Measurements from ENCODE around the gene MFAP1.

Gene MFAP1

DNA sequence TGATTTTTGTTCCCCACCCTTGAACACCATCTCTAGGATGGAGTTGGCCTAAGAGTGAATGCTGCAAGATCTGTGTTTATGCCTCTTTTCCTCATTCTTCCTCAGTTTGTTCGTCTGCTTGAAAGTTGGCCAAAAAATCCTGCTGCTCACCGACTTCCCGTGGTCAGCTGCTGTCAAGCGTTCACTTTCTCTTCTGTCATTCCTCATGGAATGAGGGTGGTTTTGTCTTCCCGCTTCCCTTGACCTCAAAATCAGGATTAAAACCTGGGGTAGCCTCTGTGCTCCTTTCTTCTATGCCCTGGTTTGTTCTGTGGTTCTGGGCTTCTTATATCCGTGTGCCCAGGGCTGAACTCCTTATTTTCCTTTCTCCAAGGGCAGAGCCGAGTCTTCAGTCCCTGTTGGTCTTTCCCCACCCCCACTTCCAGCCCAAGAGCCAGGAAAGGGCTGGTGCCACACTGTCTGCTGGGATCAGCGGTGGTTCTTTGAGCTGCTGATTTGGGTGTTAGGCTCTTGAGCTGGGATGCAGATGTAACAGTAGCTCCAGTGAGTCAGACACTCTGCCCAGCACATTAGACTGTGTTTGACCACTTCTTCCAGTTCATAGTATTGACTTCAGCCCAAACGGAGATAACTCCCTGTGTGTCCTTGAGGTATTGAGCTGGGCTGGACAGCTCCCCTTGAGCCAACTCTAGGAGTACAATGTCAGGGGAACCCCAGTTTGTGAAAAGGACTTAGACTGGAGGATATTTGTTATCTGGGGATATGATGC, 30.0 kb downstream of the MFAP1 start:
- H3K27ac ChIP-seq (ENCODE audit: low read depth, low read length), result peak overlapping the region; percentile 39; the same call in 1 of the 2 replicates
- H3K27me3 ChIP-seq (ENCODE audit: insufficient read depth, low read length), result no peaks in the 10 kb centered on the region
- H3K36me3 ChIP-seq (ENCODE audit: insufficient read depth, low read length), result peaks cover 52% of the 10 kb centered on the region
- 0 out of 2 replicates have a peak overlapping the region, but pooled peaks have one; percentile 9 for H3K4me3 ChIP-seq (ENCODE audit: low read length)
- WGBS, result 94% methylated on average over 9 of the region's 9 CpGs
- H3K9me3 ChIP-seq (ENCODE audit: insufficient read depth, low read depth, low read length), result no peaks in the 10 kb centered on the region
- peaks cover 33% of the 10 kb centered on the region for H3K4me1 ChIP-seq (ENCODE audit: insufficient read depth, low read length)
- no peak overlapping the region for H3K9ac ChIP-seq (ENCODE audit: low read depth, low read length)

DNA sequence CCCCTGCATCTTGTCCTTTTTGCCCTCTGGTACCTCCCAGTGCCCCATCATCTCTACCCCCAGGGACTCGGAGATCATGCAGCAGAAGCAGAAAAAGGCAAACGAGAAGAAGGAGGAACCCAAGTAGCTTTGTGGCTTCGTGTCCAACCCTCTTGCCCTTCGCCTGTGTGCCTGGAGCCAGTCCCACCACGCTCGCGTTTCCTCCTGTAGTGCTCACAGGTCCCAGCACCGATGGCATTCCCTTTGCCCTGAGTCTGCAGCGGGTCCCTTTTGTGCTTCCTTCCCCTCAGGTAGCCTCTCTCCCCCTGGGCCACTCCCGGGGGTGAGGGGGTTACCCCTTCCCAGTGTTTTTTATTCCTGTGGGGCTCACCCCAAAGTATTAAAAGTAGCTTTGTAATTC, 30.8 kb downstream of the MFAP1 start:
- no peaks in the 10 kb centered on the region for H3K27me3 ChIP-seq (ENCODE audit: insufficient read depth, low read length)
- peak overlapping the region; percentile 98 for H3K4me3 ChIP-seq (ENCODE audit: low read length)
- peaks cover 44% of the 10 kb centered on the region for H3K36me3 ChIP-seq (ENCODE audit: insufficient read depth, low read length)
- 0 out of 2 replicates have a peak overlapping the region, but pooled peaks have one; percentile 97 for H3K9ac ChIP-seq (ENCODE audit: low read depth, low read length)
- peaks cover 32% of the 10 kb centered on the region for H3K4me1 ChIP-seq (ENCODE audit: insufficient read depth, low read length)
- 92% methylated on average over 10 of the region's 10 CpGs for WGBS
- no peaks in the 10 kb centered on the region for H3K9me3 ChIP-seq (ENCODE audit: insufficient read depth, low read depth, low read length)
- H3K27ac ChIP-seq (ENCODE audit: low read depth, low read length), result no peak overlapping the region

GRCh38 chr15:43792761-43793476, 31.6 kb downstream of the MFAP1 start:
- Histone ChIP-seq H3K36me3 (ENCODE audit: insufficient read depth, low read length) (peaks cover 40% of the 10 kb centered on the region), H3K27ac (ENCODE audit: low read depth, low read length) (peak overlapping the region; percentile 87), H3K9me3 (ENCODE audit: insufficient read depth, low read depth, low read length) (no peaks in the 10 kb centered on the region), H3K9ac (ENCODE audit: low read depth, low read length) (peak overlapping the region; percentile 97), H3K4me1 (ENCODE audit: insufficient read depth, low read length) (peaks cover 32% of the 10 kb centered on the region), H3K4me3 (ENCODE audit: low read length) (peak overlapping the region; percentile 98), H3K27me3 (ENCODE audit: insufficient read depth, low read length) (no peaks in the 10 kb centered on the region)
- 8% methylated on average over 33 of the region's 33 CpGs for WGBS

DNA sequence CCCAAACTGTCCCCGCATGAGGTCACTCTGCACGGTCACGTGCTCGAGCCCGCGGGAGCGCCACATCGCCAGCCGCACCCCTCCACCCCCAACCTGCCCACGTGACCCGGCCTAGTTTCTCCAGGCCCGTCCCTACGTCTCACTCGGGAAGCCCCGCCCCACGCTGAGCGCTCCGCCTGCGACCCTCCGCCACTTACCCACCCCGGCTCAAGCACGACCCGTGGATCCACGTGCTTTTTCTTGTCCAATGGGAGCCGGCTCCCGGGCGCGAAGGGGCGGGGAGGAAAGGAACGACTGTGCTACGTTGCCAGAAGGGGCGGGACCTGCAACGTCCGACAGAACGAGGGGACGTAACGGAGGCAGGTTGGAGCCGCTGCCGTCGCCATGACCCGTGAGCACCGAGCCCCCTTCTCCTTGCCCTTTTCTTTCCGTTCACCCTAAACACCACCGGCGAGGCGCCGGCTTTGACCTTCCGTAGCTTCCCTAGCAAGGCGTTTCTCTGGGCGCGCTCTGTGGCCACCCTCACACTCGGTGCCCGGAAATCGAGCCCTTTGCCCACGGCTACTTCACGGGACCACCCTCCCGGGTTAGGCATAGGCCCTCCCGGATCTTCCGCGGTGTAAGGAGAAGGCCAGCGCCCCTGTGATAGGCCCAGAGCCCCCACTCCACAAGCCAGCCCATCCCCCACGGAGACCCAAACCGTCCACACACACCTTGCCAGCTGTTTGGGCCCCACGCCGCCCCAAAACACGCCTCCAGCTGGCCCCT, 32.3 kb downstream of the MFAP1 start, which contains the start of gene SERF2:
Gene SERF2 (plus strand): TSS at position 328 of the 768 bp plus-strand sequence. CDS start 57 bp downstream, at position 385.
- Histone ChIP-seq H3K4me1 (ENCODE audit: insufficient read depth, low read length) (peaks cover 32% of the 10 kb centered on the region), H3K27ac (ENCODE audit: low read depth, low read length) (peak within 1 kb of the TSS; percentile 87), H3K36me3 (ENCODE audit: insufficient read depth, low read length) (peaks cover 40% of the 10 kb centered on the region), H3K9me3 (ENCODE audit: insufficient read depth, low read depth, low read length) (no peaks in the 10 kb centered on the region), H3K27me3 (ENCODE audit: insufficient read depth, low read length) (no peaks in the 10 kb centered on the region), H3K9ac (ENCODE audit: low read depth, low read length) (peak within 1 kb of the TSS; percentile 97), H3K4me3 (ENCODE audit: low read length) (peak within 1 kb of the TSS; percentile 98)
- WGBS, result under 1% methylated on average over 66 of the region's 66 CpGs

GRCh38 chr15:43789409-43789808, 35.1 kb downstream of the MFAP1 start:
- no peak overlapping the region for H3K27ac ChIP-seq (ENCODE audit: low read depth, low read length)
- WGBS, result 99% methylated on average over 3 of the region's 3 CpGs
- no peaks in the 10 kb centered on the region for H3K9me3 ChIP-seq (ENCODE audit: insufficient read depth, low read depth, low read length)
- H3K4me1 ChIP-seq (ENCODE audit: insufficient read depth, low read length), result peaks cover 13% of the 10 kb centered on the region
- no peak overlapping the region for H3K9ac ChIP-seq (ENCODE audit: low read depth, low read length)
- H3K36me3 ChIP-seq (ENCODE audit: insufficient read depth, low read length), result peaks cover 12% of the 10 kb centered on the region
- H3K27me3 ChIP-seq (ENCODE audit: insufficient read depth, low read length), result no peaks in the 10 kb centered on the region
- H3K4me3 ChIP-seq (ENCODE audit: low read length), result no peak overlapping the region

DNA sequence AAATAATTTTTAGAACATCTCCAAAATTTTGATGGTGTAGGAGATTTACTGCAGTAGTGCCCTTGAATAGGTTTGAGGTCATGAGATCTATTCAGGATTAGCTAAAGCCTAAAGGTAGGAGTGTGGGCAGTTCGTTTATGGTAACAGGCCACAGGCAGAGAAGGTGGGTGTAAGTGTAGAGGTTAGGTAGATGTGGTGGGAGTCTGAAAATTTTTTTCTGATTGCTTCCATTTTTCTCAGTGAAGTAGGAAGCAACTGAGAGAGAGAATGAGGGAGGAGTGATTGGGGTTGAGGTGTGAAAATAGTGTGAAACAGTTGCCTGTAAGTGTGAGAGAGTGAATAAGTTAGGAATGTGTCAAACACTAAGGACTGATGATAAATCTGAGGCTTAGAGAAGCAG, 45.5 kb downstream of the MFAP1 start:
- no peak overlapping the region for H3K27ac ChIP-seq (ENCODE audit: low read depth, low read length)
- WGBS, result 89% methylated on average over 1 of the region's 1 CpG
- H3K27me3 ChIP-seq (ENCODE audit: insufficient read depth, low read length), result peaks cover 11% of the 10 kb centered on the region; the same call in 1 of the 2 replicates
- H3K4me3 ChIP-seq (ENCODE audit: low read length), result no peak overlapping the region
- 0 out of 2 replicates have a peak, but pooled peaks cover 7% of the 10 kb centered on the region for H3K4me1 ChIP-seq (ENCODE audit: insufficient read depth, low read length)
- H3K9me3 ChIP-seq (ENCODE audit: insufficient read depth, low read depth, low read length), result no peaks in the 10 kb centered on the region
- H3K9ac ChIP-seq (ENCODE audit: low read depth, low read length), result no peak overlapping the region
- H3K36me3 ChIP-seq (ENCODE audit: insufficient read depth, low read length), result peaks cover 5% of the 10 kb centered on the region

DNA sequence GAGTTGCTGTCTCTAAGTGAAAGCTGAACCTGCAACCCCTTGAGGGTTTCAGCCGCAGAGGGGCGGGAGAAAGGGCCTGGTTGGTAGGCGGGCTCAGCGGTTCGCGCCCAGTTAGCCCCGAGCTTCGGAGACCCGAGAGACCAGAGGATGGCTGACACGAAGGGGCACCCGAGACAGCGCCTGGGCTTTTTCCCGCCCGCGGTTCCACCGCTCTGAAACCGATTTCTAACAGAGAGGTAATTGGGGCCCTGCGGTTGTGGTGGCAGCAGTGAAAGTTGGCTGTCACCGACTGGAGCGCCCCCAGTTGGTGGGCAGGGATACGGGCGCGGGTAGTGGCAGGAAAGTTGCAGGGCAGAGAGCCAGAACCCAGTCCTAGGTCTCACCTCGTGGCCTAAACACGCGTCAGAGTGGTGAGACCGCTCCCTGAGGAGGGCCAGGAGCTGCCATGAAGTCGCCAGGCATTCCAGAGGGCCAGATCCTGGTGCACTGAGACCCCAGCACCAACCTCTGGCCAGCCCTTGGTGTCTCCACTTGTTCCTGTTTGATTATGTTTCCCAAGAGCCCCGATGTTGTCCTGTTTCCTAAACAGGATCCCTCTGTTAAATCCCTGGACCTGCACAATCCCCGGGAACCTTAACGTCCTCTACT, 47.1 kb downstream of the MFAP1 start:
- peak overlapping the region; percentile 31; the same call in 1 of the 2 replicates for H3K27ac ChIP-seq (ENCODE audit: low read depth, low read length)
- H3K4me3 ChIP-seq (ENCODE audit: low read length), result peak overlapping the region; percentile 71
- no peaks in the 10 kb centered on the region for H3K9me3 ChIP-seq (ENCODE audit: insufficient read depth, low read depth, low read length)
- 0 out of 2 replicates have a peak, but pooled peaks cover 7% of the 10 kb centered on the region for H3K4me1 ChIP-seq (ENCODE audit: insufficient read depth, low read length)
- H3K9ac ChIP-seq (ENCODE audit: low read depth, low read length), result peak overlapping the region; percentile 58
- 5% methylated on average over 31 of the region's 31 CpGs for WGBS
- H3K36me3 ChIP-seq (ENCODE audit: insufficient read depth, low read length), result peaks cover 19% of the 10 kb centered on the region
- peaks cover 11% of the 10 kb centered on the region; the same call in 1 of the 2 replicates for H3K27me3 ChIP-seq (ENCODE audit: insufficient read depth, low read length)

DNA sequence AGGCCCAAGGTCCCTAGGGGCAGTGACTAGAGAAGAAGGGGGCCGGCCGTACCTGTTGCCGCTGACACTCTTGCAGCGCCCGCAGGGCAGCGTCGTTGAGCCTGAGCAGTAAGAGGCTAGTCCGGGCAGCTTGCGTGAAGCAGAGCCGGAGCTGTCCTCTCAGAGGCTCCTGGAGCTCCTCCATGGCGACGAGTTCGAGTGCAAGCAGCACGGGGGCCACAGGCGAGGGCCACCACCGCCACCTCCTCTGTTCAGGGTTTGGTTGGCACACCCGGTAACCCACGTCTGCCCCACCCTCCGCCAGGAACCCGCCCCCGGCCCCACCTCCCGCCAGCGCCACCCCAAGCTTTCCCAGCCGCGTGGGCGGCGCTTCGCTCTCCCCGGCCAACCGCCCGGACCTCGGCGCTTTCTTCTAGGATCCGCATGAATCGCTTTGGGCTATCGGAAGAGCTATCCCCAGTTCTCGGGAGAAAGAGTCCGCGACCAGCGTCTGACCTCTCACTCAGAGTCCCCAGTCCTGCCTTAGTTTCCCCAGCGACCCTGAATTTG, 47.7 kb downstream of the MFAP1 start, which contains the start of gene ELL3:
Gene ELL3 (minus strand): TSS at position 249 of the 549 bp plus-strand sequence. CDS start 65 bp downstream, at position 184.
- WGBS, result under 1% methylated on average over 41 of the region's 41 CpGs
- H3K27me3 ChIP-seq (ENCODE audit: insufficient read depth, low read length), result peaks cover 11% of the 10 kb centered on the region; the same call in 1 of the 2 replicates
- H3K9ac ChIP-seq (ENCODE audit: low read depth, low read length), result peak within 1 kb of the TSS; percentile 58
- peaks cover 25% of the 10 kb centered on the region for H3K36me3 ChIP-seq (ENCODE audit: insufficient read depth, low read length)
- peak within 1 kb of the TSS; percentile 71 for H3K4me3 ChIP-seq (ENCODE audit: low read length)
- H3K27ac ChIP-seq (ENCODE audit: low read depth, low read length), result peak within 1 kb of the TSS; percentile 31; the same call in 1 of the 2 replicates
- 0 out of 2 replicates have a peak, but pooled peaks cover 7% of the 10 kb centered on the region for H3K4me1 ChIP-seq (ENCODE audit: insufficient read depth, low read length)
- H3K9me3 ChIP-seq (ENCODE audit: insufficient read depth, low read depth, low read length), result no peaks in the 10 kb centered on the region

DNA sequence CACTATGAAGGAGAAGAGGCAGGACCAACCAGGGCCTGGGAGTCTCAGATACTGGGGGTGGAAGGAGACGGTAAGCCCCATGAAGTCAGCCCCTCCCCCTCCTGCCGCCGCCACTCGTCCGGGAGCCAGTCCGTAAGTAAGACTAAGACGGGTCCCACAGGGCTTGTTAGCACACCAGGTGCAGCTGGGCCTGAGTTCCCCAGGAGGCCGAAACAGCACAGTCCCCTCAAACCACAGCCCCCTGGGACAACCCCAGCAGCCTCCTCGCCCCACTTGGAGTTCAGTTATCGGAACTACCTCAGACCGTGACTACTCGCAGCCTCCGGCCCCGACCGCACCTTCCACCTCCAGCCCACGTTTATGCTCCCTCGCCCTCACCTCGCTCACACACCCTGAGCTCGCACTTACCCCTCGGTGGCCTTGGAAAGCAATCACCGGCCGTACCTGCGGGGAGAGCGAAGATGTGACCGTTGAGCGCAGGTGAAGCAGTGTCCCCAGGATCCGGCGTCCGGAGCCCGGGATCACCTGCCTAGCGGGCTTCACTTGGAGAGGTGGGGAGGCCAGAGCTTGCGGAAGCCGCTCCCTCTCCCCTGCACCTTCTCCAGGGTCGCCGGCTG, 48.3 kb downstream of the MFAP1 start:
- Histone ChIP-seq H3K36me3 (ENCODE audit: insufficient read depth, low read length) (peaks cover 31% of the 10 kb centered on the region), H3K4me3 (ENCODE audit: low read length) (peak overlapping the region; percentile 71), H3K27me3 (ENCODE audit: insufficient read depth, low read length) (peaks cover 11% of the 10 kb centered on the region; the same call in 1 of the 2 replicates), H3K9me3 (ENCODE audit: insufficient read depth, low read depth, low read length) (no peaks in the 10 kb centered on the region), H3K27ac (ENCODE audit: low read depth, low read length) (no peak overlapping the region), H3K9ac (ENCODE audit: low read depth, low read length) (peak overlapping the region; percentile 48), H3K4me1 (ENCODE audit: insufficient read depth, low read length) (0 out of 2 replicates have a peak, but pooled peaks cover 7% of the 10 kb centered on the region)
- WGBS, result 3% methylated on average over 34 of the region's 35 CpGs
